GM18907 (cell line): ENCODE results near the gene QRICH1.

ENCODE experiments used
- ATAC-seq: cut with Tn5 transposase; IDR thresholded peaks from one replicate; pipeline ENCODE4 v1.9.1; 2021; ENCODE audit warnings: mild to moderate bottlenecking, moderate library complexity; ENCODE audit not compliant: unreplicated experiment

The QRICH1 gene

DNA sequence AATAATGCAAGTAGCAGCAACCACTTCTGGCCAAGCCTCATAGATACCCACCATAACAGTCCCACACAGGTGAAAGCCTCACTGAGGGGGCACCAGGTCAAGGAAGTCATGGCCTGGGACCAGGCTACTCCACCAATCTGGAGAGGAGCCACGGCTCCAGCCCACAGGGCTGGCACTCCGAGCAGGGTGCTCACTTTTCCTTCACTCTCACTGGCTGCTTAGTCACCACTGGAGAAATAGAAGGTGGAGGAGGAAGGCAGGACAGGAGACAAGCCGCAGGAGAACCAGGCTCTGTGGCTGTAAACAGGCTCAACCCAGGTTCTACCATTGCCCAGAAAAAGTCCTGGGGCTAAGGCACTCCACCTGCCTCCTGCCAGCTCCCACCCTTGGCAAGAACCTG is 25.6 kb upstream of the QRICH1 start:
- no peak for ATAC-seq

GRCh38 chr3:49119036-49119435 is 25.2 kb upstream of the QRICH1 start:
- ATAC-seq = no peak

DNA sequence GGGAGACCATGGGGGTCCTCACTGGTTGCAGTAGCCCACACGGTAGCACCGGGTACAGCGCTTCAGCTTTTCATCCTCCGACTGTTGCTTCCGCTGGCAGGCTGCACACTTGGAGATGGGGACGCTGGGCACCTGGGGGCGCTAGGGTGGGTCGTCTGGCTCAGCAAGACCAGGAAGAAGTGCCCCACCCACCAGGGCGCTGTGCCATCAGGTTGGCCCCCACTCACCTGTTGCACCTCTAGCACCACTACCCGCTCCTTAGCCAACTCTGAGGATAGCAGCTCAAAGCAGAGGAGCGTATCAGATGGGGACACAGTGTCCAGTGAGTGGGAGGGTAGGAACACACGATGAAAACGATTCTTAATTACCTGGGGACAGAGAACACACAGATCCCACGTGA is 18.4 kb upstream of the QRICH1 start:
- ATAC-seq = no peak

- no peak for ATAC-seq
Observed at GRCh38 chr3:49111347-49111746, 17.5 kb upstream of the QRICH1 start.

DNA sequence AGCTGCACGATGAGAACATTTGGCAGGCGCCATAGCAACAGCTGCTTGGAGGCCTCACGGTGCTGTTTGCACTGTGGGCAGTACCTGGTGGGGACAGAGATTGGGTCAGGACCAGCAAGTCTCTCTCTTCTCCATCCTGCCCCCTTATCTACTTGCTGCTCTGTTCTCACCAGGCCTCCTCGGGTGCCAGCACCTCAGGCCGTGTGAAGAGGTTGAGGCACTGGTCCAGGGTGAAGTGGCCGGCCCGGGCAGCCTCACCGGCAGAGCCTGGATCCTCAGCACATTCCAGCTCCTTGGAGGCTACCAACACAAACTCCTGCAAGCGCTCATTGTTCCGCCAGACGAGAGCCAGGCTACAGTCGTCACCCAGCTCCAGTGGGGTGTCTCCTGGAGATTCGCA is 16.9 kb upstream of the QRICH1 start:
- no peak for ATAC-seq

DNA sequence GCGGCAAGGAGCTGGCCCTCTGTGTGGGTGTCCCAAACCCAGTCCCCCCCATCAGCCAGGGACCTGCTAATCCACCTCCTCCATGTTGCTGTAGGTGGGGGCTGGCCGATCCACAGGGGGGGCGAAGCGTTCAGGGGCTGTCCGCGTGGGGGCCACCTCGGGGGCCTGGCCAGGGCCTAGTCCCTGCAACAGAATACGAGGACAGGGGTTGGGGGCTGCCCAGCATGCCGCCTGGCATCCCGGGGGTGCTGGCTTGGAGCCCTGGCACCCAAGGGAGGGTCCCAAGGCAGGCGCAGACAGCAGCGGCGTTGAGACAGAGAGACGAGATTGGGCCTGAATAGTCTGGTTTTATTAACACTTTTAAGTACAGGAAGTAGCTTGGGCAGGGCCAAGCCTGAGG is 14.5 kb upstream of the QRICH1 start:
- ATAC-seq = no peak

DNA sequence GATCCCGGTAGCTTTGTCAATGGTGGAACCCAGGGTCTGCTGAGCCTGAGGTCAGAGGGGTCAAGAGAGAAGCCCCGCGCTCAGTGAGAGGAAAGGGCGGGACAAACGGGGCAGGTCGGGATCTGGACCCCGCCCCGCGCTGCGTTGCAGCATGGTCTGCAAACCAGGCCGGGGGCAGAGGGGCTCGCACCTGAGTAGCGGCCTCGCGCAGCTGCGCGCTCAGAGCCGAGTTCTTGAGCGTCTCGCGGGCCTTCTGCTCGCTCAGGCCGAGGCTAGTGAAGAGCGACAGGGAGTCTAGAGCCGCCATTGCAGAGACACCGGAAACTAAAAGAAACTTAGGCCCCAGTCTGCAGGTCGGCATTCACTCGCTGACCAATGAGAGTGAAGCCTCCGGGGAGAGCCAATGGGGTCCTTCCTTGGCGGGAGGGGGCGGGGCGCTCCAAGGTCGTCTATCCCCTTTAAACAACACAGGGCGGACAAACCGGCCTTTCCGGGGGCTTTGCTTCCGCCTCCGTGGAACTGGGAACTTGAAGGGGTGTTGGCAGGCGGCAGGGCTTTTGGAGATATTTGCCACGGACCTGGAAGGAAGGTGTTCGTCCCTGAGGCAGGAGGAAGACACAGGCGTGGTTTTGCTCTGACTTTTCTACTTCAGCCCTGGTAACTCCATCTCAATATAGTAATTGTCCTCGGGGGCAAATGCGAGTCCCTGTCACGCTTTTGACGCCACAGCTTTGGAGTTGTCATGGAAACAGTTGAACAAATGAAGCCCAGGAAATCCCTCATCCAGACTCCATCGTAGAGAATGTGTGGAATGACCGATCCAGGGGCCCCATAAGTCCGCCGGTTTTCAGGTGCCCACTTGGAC is 10.8 kb upstream of the QRICH1 start, which contains the start of gene QARS1:
Gene QARS1, minus strand, starts transcription at position 331 of the 865 bp plus-strand sequence. Its CDS starts 24 bp downstream, at position 307.
- ATAC-seq = peak; percentile 75

DNA sequence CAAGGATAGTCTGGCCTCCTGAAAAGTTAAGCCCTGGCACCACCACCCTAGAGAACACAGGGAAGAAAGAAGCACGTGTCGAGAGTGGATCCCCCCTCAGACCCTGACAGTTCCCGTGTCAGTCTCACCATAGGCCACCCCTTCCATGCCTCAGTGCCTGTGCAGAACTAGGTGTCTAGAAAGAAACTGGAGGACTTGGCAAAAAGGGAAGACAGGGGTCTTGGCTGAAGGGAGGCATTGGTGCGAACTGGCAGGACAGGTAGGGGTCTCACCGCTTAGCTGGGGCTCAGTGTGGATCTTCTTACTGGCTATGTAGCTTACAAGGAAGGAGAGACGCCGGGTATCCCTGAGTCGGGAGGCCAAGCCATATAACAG is 10.2 kb upstream of the QRICH1 start:
- ATAC-seq = no peak

- no peak for ATAC-seq
Observed at GRCh38 chr3:49100046-49100615, 6.3 kb upstream of the QRICH1 start.

GRCh38 chr3:49098910-49099630 is 5.2 kb upstream of the QRICH1 start:
- ATAC-seq = no peak

DNA sequence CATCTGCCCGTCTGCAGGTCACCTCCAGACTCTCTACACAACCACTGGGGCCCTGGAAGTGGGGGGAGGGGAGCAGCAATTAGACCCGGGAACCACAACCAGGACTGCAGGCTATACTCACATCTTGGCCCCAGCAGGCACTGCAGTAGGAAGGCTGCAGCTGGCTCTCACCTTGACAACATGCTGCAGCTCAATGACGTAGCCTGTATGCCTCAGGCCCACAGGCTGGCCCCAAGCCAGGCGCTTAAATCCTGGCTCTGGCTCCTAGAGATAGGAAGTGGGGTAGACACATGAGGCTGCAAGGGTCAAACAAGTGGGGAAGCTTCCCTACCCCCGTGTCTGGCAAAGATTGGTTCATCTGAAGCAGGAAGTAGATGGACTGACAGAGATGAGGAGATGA is 4.6 kb upstream of the QRICH1 start:
- no peak for ATAC-seq

GRCh38 chr3:49092938-49093852 is 676 bp downstream of the QRICH1 start:
- ATAC-seq = peak; percentile 41

DNA sequence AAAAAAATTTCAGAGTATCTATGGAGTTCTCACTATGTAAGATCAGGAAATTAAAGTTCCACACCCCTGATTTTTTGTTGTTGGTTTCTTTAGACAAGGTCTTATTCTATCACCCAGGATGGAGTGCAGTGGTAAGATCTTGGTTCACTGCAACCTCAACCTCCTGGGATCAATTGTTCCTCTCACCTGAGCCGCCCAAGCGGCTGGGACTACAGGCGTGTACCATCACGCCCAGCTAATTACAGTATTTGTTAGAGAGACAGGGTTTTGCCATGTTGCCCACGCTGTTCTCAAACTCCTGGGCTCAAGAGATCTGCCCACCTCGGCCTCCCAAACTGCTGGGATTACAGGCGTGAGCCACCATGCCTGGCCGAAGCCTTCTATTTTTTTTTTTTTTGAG is 12.4 kb downstream of the QRICH1 start:
- ATAC-seq = no peak

GRCh38 chr3:49079270-49079669 is 14.6 kb downstream of the QRICH1 start:
- no peak for ATAC-seq

DNA sequence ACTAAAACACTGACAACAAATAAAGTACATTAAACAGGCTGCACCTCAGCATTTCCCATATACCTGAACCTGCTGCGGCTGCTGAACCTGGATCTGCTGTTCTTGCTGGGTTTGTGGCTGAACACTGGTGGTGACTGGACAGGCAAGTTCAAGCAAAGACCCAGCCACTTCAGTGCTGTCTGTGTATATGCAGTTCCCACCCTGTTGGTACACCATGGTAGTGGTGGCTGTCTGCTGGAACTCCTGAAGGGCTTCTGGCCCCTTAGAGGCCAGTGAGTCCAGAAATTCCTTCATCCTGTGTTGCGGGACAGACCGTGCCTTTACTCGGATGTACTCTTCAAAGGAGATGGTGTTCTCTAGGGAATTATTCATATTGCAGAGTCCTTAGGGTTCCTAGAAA is 17.2 kb downstream of the QRICH1 start:
- no peak for ATAC-seq

DNA sequence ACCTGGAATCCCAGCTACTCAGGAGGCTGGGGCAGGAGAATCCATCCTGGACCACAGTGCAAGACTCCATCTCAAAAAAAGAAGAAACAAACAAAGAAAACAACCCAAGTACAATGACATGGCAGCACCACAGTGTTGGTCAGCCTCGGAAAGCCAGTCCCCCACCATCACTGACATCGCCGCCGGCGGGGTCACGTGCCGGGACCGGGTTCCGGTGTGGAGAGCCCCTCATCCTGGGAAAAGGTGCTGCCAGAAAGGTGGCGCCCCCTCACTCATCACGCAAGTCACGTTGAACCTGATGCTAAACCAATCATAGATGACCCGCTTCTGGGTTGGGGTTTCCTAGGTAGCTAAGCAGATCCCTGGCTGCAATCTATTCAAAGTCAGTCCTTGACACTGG is 17.8 kb downstream of the QRICH1 start:
- ATAC-seq = no peak

GRCh38 chr3:49058011-49058410 is 35.9 kb downstream of the QRICH1 start:
- ATAC-seq = no peak

- ATAC-seq = no peak
Observed at GRCh38 chr3:49057268-49057667, 36.6 kb downstream of the QRICH1 start.

GRCh38 chr3:49054344-49054862 is 39.5 kb downstream of the QRICH1 start:
- no peak for ATAC-seq

DNA sequence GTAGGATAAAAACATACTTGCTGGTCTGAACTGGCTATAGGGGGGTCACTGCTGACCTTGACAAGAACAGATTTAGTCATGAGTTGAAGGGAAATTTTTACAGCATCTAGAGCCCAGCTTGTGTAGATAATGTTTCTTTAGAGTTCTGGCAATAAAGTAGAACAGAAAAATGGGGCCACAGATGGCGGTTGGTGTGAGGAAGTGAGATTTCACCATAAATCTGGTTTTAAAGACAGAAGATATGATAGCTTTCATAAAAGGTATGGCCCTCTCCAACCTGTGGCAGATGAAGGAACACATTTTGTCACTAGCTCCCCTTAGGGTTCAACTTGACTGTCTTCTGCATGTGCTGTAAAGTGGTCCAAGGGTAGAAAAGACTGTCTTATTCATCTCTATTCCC is 40.3 kb downstream of the QRICH1 start:
- ATAC-seq = no peak

DNA sequence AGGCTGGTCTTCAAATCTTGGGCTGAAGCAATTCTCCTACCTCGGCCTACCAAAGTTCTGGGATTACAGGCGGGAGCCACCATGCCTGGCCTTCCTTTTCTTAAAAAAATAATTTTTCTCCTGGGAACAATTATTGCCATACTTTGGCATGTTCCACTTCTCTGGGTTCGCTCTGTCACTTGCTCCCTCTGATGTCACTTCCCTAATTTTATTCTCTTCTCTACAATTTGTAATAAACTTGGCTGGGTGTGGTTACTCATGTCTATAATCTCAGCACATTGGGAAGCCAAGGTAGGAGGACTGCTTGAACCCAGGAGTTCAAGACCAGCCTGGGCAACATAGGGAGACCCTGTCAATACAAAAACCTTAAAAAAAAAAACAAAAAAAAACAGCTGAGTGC is 58.6 kb downstream of the QRICH1 start:
- no peak for ATAC-seq
